ENCODE measurements around the gene XPO1.

DNA sequence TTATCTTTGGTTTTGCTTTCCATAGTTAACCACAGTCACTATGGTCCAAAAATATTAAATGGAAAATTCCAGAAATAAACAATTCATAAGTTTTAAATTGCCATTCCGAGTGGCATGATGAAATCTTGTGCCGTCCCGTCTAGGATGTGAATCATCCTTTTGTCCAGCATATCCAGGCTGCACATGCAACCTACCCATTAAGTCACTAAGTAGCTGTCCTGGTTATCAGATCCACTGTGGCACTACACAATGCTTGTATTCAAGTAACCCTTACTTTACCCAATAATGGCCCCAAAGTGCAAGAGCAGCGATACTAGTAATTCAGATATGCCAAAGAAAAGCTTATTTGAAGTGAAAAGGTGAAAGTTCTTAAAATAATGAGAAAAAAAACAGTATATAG lies 78.0 kb downstream of the XPO1 start:
- TF ChIP-seq, protein P1, sequence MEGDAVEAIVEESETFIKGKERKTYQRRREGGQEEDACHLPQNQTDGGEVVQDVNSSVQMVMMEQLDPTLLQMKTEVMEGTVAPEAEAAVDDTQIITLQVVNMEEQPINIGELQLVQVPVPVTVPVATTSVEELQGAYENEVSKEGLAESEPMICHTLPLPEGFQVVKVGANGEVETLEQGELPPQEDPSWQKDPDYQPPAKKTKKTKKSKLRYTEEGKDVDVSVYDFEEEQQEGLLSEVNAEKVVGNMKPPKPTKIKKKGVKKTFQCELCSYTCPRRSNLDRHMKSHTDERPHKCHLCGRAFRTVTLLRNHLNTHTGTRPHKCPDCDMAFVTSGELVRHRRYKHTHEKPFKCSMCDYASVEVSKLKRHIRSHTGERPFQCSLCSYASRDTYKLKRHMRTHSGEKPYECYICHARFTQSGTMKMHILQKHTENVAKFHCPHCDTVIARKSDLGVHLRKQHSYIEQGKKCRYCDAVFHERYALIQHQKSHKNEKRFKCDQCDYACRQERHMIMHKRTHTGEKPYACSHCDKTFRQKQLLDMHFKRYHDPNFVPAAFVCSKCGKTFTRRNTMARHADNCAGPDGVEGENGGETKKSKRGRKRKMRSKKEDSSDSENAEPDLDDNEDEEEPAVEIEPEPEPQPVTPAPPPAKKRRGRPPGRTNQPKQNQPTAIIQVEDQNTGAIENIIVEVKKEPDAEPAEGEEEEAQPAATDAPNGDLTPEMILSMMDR (IDR thresholded peaks at IDR 0.05; ENCODE audit: borderline replicate concordance, extremely low read depth, low read length, poor library complexity, severe bottlenecking) = no peak
- no peak for TF ChIP-seq EZH2 (IDR thresholded peaks at IDR 0.05; ENCODE audit: borderline replicate concordance, low read depth, low read length, severe bottlenecking)

All from DND-41 (cell line).